ENCODE measurements around the gene NCAPD2. TPM values are rescaled to one million over a fixed set of nuclear protein-coding genes. Genes with fewer than 3 reads are reported as not detected.
"Not testable (repeated sequence)": the region's sequence is repeated elsewhere in the genome, so short reads cannot be mapped to it uniquely, and the experiment has no call there.

The NCAPD2 gene
- total and polyA plus RNA-seq, 2 donors (not counting 3 experiments of a cell fraction or from before 2014, with no cell fraction given) = 41.8 to 90.1 TPM

DNA sequence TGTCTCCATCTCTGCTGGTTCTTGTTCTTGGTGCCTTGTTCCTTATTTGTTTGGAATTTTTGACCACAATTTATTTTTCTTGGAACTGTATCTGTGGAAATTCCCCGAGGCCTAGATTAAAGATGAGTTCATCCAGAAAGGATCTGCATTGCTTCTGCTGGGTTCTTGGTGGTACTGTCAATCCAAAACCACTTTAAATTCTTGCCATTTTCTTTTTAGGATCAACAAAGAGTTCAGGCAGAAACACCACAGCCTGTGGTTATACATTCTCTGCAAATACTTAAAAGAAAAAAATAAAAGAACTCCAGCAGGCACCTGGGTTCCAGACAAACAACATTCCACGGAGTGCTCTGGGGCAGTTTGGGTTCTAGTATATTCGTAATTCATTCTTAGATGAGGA is 17.4 kb upstream of the NCAPD2 start:
- Histone ChIP-seq H3K27me3 (ENCODE audit: control insufficient read depth in 2 of 2, insufficient read depth in 2 of 2, low read length in 2 of 2) (peaks cover 1 to 5% of the 10 kb centered on the region in 2 experiments), H3K27ac (ENCODE audit: insufficient read depth, low read depth, low read length) (no peak overlapping the region), H3K4me1 (ENCODE audit: control insufficient read depth, extremely low read depth, insufficient read depth, low read length) (no peaks in the 10 kb centered on the region), H3K79me2 (ENCODE audit: control insufficient read depth, insufficient read depth, low read length) (no peaks in the 10 kb centered on the region), H3K9me1 (replicated peaks; ENCODE audit: control insufficient read depth, extremely low read depth, insufficient read depth, low read length) (no peaks in the 10 kb centered on the region), H3K9me3 (replicated peaks; ENCODE audit: control insufficient read depth, insufficient read depth, low read length) (no peaks in the 10 kb centered on the region), H4K20me1 (replicated peaks; ENCODE audit: control insufficient read depth, extremely low read depth, insufficient read depth, low read length) (no peaks in the 10 kb centered on the region), H3K9ac (replicated peaks; ENCODE audit: extremely low read depth, insufficient read depth, low read length) (no peak overlapping the region), H2AFZ (ENCODE audit: low read depth, low read length) (no peak overlapping the region), H3K36me3 (ENCODE audit: control insufficient read depth in 2 of 2, extremely low read depth in 1 of 2, insufficient read depth in 2 of 2, low read length in 2 of 2) (no peaks in the 10 kb centered on the region), H3K4me2 (ENCODE audit: insufficient read depth, low read length) (no peak overlapping the region), H3K4me3 (replicated peaks in 1 of 3; ENCODE audit: insufficient read depth in 1 of 3, low read depth in 1 of 3, low read length in 3 of 3) (no peak overlapping the region)
- ChIA-PET POLR2A (no interaction called here), CTCF (no interaction called here)
- intact Hi-C loops (cut with micrococcal nuclease) = no loop called here
- no peak for TF ChIP-seq GATA2 (IDR thresholded peaks at IDR 0.05; ENCODE audit: insufficient read depth, insufficient read length, low read depth, low read length)
- TF ChIP-seq EZH2 (IDR thresholded peaks at IDR 0.05; ENCODE audit: borderline replicate concordance, low read depth, low read length, severe bottlenecking) = no peak
- TF ChIP-seq, protein P1, sequence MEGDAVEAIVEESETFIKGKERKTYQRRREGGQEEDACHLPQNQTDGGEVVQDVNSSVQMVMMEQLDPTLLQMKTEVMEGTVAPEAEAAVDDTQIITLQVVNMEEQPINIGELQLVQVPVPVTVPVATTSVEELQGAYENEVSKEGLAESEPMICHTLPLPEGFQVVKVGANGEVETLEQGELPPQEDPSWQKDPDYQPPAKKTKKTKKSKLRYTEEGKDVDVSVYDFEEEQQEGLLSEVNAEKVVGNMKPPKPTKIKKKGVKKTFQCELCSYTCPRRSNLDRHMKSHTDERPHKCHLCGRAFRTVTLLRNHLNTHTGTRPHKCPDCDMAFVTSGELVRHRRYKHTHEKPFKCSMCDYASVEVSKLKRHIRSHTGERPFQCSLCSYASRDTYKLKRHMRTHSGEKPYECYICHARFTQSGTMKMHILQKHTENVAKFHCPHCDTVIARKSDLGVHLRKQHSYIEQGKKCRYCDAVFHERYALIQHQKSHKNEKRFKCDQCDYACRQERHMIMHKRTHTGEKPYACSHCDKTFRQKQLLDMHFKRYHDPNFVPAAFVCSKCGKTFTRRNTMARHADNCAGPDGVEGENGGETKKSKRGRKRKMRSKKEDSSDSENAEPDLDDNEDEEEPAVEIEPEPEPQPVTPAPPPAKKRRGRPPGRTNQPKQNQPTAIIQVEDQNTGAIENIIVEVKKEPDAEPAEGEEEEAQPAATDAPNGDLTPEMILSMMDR (IDR thresholded peaks at IDR 0.05; ENCODE audit: extremely low read depth in 1 of 2, insufficient read depth in 1 of 2, low read depth in 1 of 2, low read length in 2 of 2) = no peak
- TF ChIP-seq POLR2A (IDR thresholded peaks at IDR 0.05; ENCODE audit: low read depth, low read length) = no peak
- TF ChIP-seq MYC (IDR thresholded peaks at IDR 0.05; ENCODE audit: low read depth, low read length) = no peak
- TF ChIP-seq POLR2AphosphoS5 (IDR thresholded peaks at IDR 0.05; ENCODE audit: insufficient read depth, low read depth, low read length) = no peak
- no peak for TF ChIP-seq FOS (IDR thresholded peaks at IDR 0.05; ENCODE audit: borderline replicate concordance, insufficient read depth, low read length)
- no peak for TF ChIP-seq MAX (IDR thresholded peaks at IDR 0.05; ENCODE audit: insufficient read depth, insufficient read length)
- TF ChIP-seq JUN (IDR thresholded peaks at IDR 0.05; ENCODE audit: borderline replicate concordance, insufficient read depth, insufficient read length, low read depth) = no peak
- no peak for DNase-seq (ENCODE audit: low read depth, low spot score)
- BruUV-seq (replicated peaks) = no TSS peak
- FAIRE-seq = no peak
- dilution Hi-C loops (cut with MboI; ENCODE audit: extremely low pct_ligation_motif_present, low sequenced_read_pairs) = no loop called here

- H3K36me3 ChIP-seq (ENCODE audit: control insufficient read depth in 2 of 2, extremely low read depth in 1 of 2, insufficient read depth in 2 of 2, low read length in 2 of 2); H2AFZ ChIP-seq (ENCODE audit: low read depth, low read length); H3K4me1 ChIP-seq (ENCODE audit: control insufficient read depth, extremely low read depth, insufficient read depth, low read length); H3K27me3 ChIP-seq (ENCODE audit: control insufficient read depth in 2 of 2, insufficient read depth in 2 of 2, low read length in 2 of 2); H3K4me2 ChIP-seq (ENCODE audit: insufficient read depth, low read length); dilution Hi-C loops (cut with MboI; ENCODE audit: extremely low pct_ligation_motif_present, low sequenced_read_pairs); H3K9ac ChIP-seq (replicated peaks; ENCODE audit: extremely low read depth, insufficient read depth, low read length); DNase-seq (ENCODE audit: low read depth, low spot score); CTCF ChIA-PET; H3K9me3 ChIP-seq (replicated peaks; ENCODE audit: control insufficient read depth, insufficient read depth, low read length); intact Hi-C loops (cut with micrococcal nuclease); POLR2A ChIA-PET; FAIRE-seq; H3K27ac ChIP-seq (ENCODE audit: insufficient read depth, low read depth, low read length); H4K20me1 ChIP-seq (replicated peaks; ENCODE audit: control insufficient read depth, extremely low read depth, insufficient read depth, low read length); BruUV-seq (replicated peaks); H3K4me3 ChIP-seq (replicated peaks in 1 of 3; ENCODE audit: insufficient read depth in 1 of 3, low read depth in 1 of 3, low read length in 3 of 3); H3K79me2 ChIP-seq (ENCODE audit: control insufficient read depth, insufficient read depth, low read length); H3K9me1 ChIP-seq (replicated peaks; ENCODE audit: control insufficient read depth, extremely low read depth, insufficient read depth, low read length): not testable (repeated sequence)
Measured at GRCh38 chr12:6477601-6478377, 16.1 kb upstream of the NCAPD2 start.

Measured in endothelial cell of umbilical vein (primary cell).